HFF-Myc (cell line): ENCODE results near the gene ATP9A.
"Not testable (repeated sequence)": the region's sequence is repeated elsewhere in the genome, so short reads cannot be mapped to it uniquely, and the experiment has no call there.

Experiments used
- DNase-seq: peaks from one replicate; pipeline ENCODE4 v3.0.0-alpha.2; 2011; ENCODE audit warnings: low read depth; ENCODE audit errors: extremely low read depth
- H3K4me3 ChIP-seq: replicated peaks from 2 replicates; pipeline ENCODE4 v1.5.1; 2011; ENCODE audit warnings: low read depth, mild to moderate bottlenecking, control low read depth, low read length
- CTCF ChIP-seq: IDR thresholded peaks from 2 replicates; pipeline ENCODE4 v1.5.1; 2012; ENCODE audit warnings: mild to moderate bottlenecking, low read depth, low read length, control low read depth; ENCODE audit errors: missing control alignments

Gene ATP9A

GRCh38 chr20:51763965-51764602, 4.1 kb downstream of the ATP9A start:
- no peak overlapping the region for H3K4me3 ChIP-seq
- DNase-seq: no peak
- no peak for TF ChIP-seq CTCF

GRCh38 chr20:51760905-51761546, 7.2 kb downstream of the ATP9A start:
- no peak for TF ChIP-seq CTCF
- DNase-seq: peak; percentile 42

DNA sequence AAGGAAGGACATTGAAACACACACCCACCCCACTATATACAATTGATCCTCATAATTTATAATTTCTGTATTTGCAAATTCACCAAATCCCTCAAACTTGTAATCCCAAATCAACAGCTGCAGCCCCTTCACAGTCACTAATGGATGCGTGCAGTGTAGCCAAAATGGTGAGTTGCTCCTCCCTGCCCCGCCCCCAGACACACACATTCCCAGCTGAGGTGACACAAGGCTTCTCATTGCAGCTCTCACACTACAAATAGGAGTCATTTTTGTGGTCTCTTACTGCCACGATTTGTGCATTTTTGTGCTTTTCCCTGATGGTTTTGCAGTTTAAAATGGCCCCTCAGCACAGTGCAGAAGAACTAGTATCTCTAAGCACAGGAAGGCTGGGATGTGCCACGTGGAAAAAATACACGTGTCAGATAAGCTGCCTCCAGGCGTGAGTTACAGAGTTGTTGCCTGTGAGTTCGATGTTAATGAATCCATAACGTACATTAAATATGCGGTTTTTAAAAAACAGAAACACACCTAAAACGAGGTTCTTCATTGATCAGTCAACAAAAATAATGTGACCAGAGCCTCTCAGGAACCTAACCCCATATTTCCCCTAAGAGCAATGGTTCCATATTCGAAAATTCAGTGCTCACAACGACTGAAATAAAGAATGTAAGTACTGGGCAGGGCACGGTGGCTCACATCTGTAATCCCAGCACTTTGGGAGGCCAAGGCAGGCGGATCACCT, 8.2 kb downstream of the ATP9A start:
- TF ChIP-seq CTCF: no peak
- DNase-seq: no peak
- no peak overlapping the region for H3K4me3 ChIP-seq

More at GRCh38 chr20:51760905-51761546, 7.2 kb downstream of the ATP9A start:
- no peak overlapping the region for H3K4me3 ChIP-seq

GRCh38 chr20:51758978-51759544, 9.1 kb downstream of the ATP9A start:
- no peak for DNase-seq
- H3K4me3 ChIP-seq: no peak overlapping the region

DNA sequence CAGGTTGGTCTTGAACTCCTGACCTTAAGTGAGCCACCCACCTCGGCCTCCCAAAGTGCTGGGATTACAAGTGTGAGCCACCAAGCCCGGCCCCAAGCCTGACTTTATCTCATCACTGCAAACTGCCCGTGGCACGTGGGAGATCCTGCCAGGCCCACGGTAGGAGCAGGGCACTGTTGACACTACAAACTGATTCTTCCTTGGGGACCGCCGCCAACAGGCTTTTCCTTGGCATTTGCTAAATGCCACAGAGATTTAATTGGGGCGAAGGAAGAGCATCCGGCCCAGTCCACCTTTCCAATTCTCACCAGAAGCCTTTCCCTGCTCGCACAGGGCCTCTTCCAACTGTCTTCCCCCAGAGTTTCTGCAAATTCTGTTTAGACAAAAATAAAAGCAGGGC, 11.0 kb downstream of the ATP9A start:
- no peak for DNase-seq
- no peak for TF ChIP-seq CTCF

More at GRCh38 chr20:51758978-51759544, 9.1 kb downstream of the ATP9A start:
- TF ChIP-seq CTCF: no peak

DNA sequence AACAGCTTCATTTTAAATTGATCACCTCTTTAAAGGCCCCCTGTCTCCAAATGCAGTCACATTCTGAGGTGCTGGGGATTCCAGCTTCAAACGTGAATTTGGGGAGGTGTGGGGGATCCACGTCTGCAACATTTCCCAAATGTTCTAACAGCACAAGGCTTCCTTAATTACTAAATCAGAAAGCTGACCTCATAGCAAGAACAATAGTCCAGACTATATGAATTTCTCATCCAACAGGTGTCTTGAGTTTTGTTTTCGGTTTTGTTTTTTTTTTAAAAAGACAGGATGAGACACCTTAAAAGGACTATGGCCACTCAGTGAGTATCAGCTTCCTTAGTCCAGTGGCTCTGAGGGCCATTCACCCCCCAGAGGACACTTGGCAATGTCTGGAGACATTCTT, 11.5 kb downstream of the ATP9A start:
- no peak for DNase-seq
- no peak overlapping the region for H3K4me3 ChIP-seq
- no peak for TF ChIP-seq CTCF

More for the DNA sequence above, 11.0 kb downstream of the ATP9A start:
- no peak overlapping the region for H3K4me3 ChIP-seq

- H3K4me3 ChIP-seq, DNase-seq: not testable (repeated sequence)
These were observed 15.0 kb downstream of the ATP9A start for GRCh38 chr20:51753220-51753619.
